ENCODE results near the gene MACF1.

DNA sequence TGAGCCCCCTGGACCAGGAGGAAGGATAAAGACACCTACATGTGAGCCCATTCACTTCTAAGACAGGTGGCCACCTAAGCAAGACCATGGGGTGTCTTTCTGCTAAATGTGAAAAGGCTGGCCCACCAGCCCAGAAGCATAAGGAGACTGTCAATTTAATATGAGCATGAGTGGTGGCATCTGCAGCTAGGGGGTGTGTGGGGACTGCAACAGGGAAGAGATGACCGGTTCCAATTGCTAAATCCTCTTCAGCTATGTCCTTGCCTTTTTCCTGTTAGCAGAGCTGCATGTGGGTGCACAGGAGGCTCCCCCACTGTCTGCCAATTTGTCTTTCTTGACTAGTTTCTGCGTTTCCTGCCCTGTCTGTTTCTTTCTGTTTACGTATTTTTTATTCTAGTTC is 264.7 kb downstream of the MACF1 start:
- TF ChIP-seq POLR2A (IDR thresholded peaks at IDR 0.05), result no peak
- TF ChIP-seq, protein P1, sequence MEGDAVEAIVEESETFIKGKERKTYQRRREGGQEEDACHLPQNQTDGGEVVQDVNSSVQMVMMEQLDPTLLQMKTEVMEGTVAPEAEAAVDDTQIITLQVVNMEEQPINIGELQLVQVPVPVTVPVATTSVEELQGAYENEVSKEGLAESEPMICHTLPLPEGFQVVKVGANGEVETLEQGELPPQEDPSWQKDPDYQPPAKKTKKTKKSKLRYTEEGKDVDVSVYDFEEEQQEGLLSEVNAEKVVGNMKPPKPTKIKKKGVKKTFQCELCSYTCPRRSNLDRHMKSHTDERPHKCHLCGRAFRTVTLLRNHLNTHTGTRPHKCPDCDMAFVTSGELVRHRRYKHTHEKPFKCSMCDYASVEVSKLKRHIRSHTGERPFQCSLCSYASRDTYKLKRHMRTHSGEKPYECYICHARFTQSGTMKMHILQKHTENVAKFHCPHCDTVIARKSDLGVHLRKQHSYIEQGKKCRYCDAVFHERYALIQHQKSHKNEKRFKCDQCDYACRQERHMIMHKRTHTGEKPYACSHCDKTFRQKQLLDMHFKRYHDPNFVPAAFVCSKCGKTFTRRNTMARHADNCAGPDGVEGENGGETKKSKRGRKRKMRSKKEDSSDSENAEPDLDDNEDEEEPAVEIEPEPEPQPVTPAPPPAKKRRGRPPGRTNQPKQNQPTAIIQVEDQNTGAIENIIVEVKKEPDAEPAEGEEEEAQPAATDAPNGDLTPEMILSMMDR (IDR thresholded peaks at IDR 0.05), result no peak
